ENCODE data around the gene INPP5A.

GRCh38 chr10:132705173-132705572, 167.6 kb downstream of the INPP5A start:
- TF ChIP-seq CTCF (IDR thresholded peaks at IDR 0.05), result no peak
- TF ChIP-seq POLR2AphosphoS5 (IDR thresholded peaks at IDR 0.05), result no peak
